T-helper 1 cell (primary cell): Measurements from ENCODE around the gene PFDN2.
A peak's percentile ranks its signal among the peaks of the same experiment; 100 is the strongest.
"Not testable (repeated sequence)": the region's sequence is repeated elsewhere in the genome, so short reads cannot be mapped to it uniquely, and the experiment has no call there.

Experiments used
- DNase-seq, 5 donors: peaks; one replicate each; pipeline ENCODE4 v3.0.0-alpha.2; 2012 to 2020

PFDN2 gene

DNA sequence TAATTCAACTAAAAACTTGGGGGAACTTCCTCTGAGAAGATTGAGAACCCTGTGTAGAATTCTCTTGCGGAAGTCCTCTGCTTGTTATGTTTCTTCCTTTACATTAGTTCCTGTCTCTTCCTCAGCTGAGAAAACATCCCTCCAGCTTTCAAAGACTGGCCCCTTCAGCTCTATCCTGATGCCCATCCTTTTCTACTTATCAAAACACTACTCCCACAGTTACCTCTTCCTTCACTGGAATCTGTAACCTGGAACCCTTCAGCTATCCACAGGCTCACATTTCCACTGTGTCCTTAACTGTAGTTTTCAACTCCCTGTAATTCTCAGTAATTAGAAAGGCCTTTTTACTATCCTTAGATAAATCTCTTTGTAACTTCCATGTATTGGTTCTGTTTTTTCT lies 20.6 kb upstream of the PFDN2 start:
- DNase-seq: no peak

DNA sequence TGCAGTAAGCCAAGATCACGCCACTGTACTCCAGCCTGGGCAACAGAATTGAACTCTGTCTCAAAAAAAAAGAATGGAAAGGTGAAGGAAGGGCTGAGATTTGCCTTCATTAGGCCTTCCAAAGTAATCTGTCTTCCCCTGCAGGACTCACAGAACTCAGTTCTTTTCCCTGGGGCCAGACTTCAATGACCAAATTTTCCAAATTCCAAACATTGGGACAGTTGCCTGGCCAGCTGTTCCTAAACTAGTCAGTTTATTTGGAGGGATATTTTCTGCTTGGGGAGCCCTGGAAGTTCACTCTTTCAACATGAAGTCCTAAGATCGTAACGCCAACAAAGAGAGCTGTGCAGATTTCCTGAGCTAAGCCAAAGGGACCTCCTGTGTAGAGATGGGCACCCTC lies 20.0 kb upstream of the PFDN2 start:
- no peak for DNase-seq

DNA sequence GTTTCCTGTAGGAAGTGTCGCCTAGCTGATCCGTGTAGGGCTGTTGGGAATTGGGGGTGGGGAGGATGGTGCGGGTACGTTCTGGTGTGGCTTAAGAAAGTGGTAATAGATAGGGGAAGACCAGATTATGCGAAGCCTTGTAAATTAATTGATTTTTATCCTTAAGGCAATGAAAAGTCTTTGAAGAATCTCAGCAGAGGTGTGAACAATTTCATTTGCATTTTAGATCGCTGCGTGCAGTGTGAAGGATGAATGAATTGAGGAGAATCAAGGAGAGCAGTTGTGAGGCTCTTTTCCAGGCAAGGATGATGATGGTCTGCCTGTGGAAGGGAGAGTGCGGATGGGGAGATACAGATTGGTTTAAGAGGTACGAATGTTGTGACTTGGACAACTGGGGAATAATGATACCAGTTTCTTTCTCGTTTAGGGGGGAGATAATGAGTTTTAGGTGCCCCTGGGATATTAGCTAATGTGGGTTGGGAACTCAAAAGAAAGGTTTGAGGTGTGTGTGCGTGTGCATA lies 15.4 kb upstream of the PFDN2 start:
- no peak for DNase-seq

DNA sequence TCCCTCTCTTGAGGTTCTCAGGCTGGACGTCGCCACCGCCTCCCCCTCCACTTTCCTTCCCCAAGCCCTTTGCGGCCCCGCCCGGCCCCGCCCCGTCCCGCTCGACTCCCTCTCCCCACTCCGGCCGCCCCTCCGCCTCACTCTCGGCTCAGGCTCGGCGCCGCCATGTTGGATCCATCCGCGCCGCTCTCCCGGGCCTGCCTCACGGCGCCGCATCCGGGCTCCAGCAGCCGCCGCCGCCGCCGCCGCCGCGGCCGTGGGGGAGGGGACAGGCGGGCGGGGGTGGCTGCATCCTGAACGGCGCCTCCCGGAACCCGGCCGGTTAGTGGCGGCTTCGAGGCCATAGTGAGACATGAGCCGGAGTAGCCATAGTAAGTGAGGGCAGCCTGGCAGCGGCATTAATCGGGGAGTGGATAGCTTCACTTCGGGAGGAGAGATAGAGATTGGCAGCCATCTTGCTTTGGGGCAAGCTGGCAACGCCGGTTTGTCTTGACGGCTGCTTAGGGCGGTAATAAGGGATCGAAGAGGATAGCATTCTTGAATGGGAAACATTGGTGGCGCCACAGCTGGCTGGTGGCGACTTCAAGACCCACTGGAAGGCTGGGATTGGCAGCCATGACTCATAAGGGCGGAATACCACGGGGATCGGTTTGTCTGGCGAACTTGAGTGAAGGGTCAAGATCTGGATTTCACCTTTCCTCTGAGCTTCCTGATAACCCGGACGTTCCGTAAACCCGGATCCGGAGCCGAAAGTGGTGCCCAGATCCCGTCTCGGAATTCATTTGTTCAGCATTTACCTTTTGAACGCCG lies 14.8 kb upstream of the PFDN2 start, which contains the start of gene DEDD:
TSS of gene DEDD (minus strand) at position 258 of the 810 bp plus-strand sequence. CDS start 8,205 bp downstream, outside the sequence.
- peak; percentile 83 to 96 (median 87) for DNase-seq

DNA sequence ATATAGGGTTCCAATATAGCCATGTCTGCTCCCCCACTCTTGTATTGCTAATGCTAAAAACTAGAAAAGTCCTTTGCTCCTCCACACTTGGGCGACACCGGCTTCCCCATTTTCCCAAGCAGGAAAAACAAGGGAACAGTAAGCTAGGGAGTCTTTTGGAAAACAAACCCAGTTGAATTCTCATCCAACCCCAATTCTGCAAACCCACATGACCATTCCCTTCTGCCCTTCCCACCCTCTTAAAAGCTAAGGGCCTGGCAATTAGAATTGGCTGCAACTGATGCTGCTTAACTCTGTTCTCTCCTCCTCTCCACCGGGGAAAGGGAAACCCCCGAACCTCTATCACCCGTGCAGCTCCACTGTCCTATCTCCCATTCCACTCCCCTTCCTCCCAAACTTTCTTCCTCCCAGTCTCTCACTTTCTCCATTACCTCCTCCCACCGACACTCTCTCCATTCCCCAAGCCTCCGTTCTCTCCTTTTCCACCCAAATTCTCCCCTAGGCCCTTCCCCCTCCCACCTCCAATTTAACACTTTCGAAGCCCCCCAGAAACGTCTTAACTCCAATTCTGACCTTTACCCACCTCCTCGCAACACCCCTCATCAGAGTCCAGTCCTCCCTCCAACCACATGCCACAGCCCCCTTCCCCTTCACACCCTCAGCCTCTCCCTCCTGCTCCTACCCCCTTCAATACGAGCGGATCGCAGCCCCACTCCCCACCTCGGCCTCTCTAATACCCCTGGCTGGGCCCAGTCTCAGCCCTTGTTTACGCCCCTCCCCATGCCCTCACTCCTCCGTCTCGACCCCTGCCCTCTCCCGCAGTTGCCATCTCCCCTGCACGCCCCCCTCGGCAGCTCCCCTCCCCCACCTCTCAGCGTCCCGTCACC lies 13.9 kb upstream of the PFDN2 start:
- peak in 1 of 5 donors; percentile 13 for DNase-seq

DNA sequence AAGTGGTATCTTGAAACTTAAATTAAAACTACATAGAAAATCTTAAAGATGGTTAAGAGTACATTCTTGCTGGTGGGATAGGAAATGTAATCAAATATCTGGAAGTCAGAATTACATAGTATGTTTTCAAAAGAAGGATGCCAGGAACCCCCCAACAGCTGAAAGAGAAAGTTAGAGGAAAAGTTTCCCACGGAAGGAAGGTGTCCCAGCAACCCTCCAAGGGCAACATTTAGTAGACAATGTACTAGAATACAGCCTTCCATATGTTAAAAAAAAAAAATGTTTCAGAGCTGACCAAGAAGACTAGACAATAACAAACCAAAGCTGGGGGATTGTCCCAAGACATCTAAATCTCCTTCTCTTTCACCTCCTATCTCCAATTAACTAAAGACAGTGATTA lies 12.4 kb upstream of the PFDN2 start:
- no peak for DNase-seq

DNA sequence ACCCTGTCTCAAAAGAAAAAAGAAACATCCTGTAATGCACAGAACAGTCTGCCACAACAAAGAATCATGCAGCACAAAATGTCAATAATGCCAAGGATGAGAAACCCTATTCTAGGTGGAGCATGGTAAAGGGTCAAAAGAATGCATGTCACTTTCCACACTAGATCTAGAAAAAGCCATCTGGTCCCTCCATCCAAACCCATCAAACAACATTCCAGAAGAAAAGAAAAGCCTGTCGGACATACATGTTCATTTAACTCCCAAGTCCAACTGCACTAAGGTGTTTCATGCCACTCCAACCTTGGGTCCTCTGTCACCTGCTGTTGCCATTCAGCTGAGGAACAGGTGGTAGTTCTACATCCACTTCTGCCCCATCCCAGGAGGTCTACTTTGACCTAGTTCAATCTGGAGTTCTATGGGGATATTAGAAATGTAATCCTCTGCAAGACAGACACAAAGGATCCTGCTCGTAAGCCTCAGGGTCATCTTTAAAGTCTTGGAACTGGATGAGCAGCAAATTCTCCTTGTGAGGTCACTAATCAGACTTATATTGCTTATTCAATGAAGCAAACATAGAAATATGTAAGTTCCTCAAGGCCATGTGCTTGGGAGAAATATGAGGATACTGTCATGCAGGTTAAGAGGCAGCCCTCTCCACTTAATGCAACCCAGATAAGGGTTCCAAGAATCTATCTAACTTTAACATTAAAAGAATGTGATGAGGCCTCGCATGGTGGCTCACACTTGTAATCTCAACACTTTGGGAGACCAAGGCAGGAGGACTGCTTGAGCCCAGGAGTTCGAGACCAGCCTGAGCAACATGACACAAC lies 11.0 kb upstream of the PFDN2 start:
- DNase-seq: no peak

DNA sequence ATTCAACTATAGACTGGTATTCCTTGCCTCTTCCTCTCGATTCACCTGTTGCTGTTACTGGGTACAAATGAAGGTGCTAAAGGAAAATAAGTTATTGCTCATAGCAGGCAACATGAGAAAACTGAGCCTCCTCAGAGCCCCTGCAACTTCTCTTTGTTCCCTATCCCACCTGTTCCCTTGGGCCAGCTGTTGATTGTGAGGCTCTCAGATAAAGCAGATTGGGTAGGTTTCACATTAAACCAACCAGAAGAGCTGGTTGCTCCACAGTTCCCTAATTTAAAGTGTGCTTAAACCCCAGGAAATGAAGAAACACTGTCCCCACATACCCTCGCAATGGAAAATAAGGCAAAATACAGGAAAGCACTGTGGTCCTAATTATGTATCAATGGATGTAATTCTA lies 9.8 kb upstream of the PFDN2 start:
- DNase-seq: no peak

DNA sequence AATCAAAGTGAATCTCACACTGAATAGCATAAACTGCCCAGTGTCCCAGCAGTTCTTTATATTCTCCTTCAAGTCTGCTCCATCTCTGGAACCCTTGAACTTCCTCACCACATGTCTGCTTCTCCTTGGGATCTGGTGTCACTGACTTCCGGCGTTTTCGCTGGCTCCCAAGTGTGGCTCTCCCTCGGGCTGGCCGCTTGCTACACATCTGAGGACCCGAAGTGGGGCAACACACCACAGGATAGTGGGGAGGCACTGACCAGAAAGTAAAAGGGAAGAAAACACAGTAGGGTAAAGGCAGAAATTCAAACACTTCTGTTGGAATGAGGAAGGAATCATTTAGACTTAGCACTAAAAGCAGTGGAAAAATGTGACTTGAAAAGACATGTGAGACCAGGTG lies 5.1 kb upstream of the PFDN2 start:
- no peak for DNase-seq

DNA sequence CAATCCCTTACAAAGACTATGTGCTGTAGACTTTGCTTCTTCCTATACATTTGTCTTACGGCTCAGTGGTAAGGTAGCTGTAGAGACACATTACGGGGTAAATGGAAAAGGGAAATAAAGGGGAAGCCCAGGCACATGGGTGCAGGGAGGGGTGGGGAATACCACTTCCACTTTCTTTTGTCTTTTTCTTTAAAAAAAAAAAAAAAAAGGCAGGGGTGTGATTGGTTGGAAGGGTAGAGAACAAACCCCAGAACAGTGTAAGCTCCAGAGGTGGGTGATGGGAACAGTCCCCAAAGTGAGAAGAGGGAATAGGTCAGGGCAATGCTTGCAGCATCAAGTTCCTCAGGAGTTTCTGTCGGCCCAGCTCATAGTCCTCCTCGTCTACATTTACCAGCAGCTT lies 4.0 kb upstream of the PFDN2 start:
- DNase-seq: no peak

DNA sequence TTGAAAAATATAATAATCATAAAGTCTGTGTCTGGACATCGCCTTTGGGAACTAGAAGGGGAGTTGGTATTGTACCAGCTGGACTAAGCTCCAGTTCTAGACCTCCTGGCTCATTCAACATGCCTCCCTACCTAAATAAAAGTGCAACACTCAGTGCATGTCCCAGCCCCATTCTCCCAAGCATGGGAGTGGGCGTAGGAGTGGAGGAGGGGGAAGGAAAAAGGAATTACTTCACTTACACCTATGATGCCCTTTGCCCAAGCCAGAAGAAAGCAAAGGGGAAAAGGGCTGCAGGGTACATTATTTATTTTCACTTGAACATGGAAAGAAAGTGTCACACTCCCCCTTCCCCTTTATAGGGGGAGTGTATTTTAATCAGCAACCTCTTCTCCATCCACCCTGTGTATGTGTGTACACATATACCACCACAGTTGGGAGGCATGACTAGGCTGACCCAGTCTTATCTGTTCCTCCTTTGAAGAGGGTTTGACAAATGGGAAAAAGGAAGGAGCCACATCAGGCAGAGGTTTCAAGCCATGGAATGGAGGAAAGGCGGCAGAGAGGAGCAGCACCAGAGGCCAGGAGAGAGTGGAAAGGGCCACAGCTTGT lies 3.3 kb upstream of the PFDN2 start:
- DNase-seq: no peak

DNA sequence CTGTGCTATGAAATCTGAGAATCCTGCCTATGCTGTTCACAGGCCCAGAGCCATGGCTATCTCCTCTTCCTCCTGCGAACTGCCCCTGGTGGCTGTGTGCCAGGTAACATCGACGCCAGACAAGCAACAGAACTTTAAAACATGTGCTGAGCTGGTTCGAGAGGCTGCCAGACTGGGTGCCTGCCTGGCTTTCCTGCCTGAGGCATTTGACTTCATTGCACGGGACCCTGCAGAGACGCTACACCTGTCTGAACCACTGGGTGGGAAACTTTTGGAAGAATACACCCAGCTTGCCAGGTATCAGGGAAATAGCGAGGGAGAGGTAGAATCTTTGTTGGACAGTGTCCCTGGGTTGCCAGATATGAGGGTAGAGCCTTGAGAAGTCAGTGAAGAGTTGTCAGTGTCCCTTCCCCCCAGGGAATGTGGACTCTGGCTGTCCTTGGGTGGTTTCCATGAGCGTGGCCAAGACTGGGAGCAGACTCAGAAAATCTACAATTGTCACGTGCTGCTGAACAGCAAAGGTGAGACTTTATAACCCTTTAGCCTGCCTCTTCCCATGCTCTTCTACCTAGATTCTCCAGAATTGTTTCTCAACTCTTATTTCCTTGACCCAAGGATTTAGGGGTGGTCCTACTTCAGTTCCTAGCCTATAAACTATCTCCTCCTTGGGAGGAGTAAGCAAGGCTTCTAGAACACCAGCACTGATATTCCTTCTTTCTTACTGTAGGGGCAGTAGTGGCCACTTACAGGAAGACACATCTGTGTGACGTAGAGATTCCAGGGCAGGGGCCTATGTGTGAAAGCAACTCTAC lies 1.5 kb upstream of the PFDN2 start:
- DNase-seq: peak; percentile 30 to 79 (median 53)

DNA sequence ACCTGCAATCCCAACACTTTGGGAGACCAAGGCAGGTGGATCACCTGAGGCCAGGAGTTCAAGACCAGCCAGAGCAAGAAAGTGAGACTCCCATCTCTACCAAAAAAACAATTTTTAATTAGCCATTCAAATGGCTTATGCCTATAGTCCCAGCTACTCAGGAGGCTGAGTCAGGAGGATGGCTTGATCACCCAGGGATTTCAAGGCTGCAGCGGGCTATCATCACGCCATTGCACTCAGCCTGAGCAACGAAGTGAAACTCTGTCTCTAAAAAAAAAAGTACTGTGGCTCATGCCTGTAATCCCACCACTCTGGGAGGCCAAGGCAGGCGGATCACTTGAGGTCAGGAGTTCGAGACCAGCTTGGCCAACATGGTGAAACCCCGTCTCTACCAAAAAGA lies 1.9 kb downstream of the PFDN2 start:
- not testable (repeated sequence) for DNase-seq

DNA sequence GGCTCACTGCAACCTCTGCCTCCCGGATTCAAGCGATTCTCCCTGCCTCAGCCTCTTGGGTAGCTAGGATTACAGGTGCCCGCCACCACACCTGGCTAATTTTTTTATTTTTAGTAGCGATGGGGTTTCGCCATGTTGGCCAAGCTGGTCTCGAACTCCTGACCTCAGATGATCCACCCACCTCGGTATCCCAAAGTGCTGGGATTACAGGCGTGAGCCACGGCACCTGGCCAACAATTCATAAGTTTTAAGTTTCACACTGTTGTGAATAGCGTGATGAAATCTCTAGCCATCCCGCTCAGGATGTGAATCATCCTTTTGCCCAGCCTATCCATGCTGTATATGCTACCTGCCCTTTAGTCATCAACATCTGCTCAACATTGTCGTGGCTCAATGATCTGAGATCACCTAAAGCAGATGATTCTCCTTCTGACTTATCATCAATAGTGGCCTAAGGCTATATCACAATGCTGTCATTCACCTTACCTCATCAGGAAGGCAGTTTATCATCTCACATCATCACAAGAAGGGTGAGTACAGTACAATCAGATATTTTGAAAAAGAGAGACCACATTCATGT lies 2.6 kb downstream of the PFDN2 start:
- DNase-seq: peak in 1 of 5 donors; percentile 80

DNA sequence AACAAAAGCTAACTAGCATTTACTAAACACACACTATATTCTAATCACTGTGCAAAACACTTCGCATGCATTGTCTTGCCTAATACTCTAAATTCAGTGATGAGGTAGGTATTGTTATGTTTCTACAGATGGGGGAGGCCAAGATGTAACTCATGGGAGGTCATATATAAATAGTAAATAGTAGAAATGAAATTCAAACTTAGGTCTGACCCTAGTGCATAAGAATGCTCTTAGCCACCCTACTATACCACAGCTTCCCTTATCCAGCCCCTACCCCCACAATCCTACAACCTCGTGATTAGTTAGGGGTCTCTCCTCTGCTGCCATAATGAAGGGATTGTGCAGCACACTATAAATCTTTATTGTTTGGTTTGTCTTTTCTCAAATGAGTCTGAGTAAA lies 3.3 kb downstream of the PFDN2 start:
- no peak for DNase-seq

DNA sequence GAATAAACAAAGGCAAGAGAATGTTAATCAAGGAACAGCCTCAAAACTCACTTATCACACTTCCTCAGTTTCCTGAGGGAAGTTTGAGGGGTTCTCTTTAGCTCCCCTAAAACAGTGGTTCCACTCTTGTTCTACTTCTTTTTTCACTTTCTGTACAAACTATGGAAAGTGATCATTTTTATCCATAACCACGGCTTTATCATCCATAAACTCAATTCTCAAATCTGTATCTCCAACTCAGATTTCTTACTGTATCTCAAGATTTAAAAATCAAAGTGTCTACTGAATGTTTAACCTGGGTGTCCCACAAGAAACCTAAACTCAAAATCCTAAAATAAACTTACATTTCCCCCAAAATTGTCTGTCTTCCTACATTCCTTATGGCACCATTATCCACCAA lies 3.9 kb downstream of the PFDN2 start:
- no peak for DNase-seq

DNA sequence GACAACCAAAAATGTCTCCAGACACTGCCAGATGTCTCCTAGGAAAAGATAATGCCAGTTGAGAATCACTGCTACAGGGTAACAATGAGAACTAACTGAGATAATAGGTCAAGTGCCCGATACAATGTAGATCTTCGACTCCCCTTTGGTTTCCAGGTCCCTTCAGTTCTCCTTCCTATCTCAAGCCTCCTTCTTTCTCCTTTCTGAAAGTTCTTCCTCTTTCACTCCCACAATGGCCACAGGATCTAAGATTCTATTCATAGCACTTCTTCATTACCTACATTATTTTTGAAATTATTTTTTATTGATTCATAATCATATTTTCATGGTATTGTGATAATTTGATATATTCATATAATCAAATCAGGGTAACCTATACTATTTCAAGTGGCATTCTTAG lies 6.3 kb downstream of the PFDN2 start:
- no peak for DNase-seq

DNA sequence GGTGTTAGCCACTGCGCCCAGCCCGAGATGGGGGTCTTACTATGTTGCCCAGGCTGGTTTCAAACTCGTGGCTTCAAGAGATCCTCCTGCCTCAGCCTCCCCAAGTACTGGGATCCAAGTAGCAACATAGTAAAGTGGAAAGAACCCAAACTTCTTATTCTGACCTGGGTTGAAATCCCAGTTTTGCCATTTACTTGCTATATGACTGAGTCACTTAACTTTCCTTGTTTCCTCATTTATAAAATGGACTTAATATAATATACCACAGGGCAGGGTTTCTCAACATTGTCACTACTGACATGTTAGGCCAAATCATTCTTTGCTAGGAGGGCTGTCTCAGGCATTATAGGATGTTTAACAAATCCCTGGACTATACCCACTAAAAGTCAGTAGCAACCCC lies 6.7 kb downstream of the PFDN2 start:
- no peak for DNase-seq

DNA sequence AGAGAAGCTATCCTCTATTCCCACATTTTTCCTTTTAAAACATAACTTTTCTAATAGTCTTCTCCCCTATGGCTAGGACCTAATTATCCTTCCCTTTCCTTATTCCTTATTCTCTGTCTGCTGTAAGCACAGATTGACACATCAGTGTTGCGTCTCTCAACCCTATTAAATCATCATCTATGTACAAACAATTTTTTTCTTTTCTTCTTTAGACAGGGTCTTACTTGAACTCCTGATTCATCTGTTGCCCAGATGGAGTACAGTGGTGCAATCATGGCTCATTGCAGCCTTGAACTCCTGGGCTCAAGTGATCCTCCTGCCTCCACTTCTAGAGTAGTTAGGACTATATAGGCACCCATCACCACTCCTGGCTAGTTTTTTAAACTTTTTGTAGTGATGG lies 11.4 kb downstream of the PFDN2 start:
- DNase-seq: no peak

DNA sequence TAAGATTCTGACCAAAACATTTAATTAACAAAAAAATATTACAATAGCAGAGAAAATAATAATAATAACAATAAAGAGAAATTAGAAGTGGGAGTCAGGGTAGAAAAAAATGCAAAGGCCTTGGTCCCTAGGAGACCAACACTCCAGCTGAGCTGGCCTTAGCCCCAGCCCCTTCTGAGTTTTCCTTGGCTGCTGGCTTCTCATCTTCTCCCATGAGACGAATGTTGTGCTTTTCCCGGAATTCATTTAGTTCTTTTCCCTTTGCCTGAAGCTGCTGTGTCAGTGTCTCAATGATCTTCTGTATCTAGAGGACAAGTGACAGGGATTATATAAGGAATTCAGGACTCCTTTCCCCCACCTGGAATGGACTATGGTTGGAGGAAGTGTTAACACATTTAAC lies 17.3 kb downstream of the PFDN2 start:
- DNase-seq: no peak
